CD4-positive, alpha-beta T cell treated with Interleukin-4 for 4 hours (primary cell): ENCODE data around the gene IL1RAPL1.
"Not testable (repeated sequence)": the region's sequence is repeated elsewhere in the genome, so short reads cannot be mapped to it uniquely, and the experiment has no call there.

ENCODE experiments used
- DNase-seq: peaks from one replicate; pipeline ENCODE4 v3.0.0-alpha.2; 2020

IL1RAPL1 gene

GRCh38 chrX:28638775-28639174 lies 51.5 kb downstream of the IL1RAPL1 start:
- DNase-seq: no peak

GRCh38 chrX:28639451-28639850 lies 52.2 kb downstream of the IL1RAPL1 start:
- DNase-seq: no peak

GRCh38 chrX:28649541-28649940 lies 62.3 kb downstream of the IL1RAPL1 start:
- DNase-seq: no peak

GRCh38 chrX:28651186-28651585 lies 63.9 kb downstream of the IL1RAPL1 start:
- DNase-seq: no peak

- no peak for DNase-seq
These were observed 72.0 kb downstream of the IL1RAPL1 start for GRCh38 chrX:28659269-28659668.

DNA sequence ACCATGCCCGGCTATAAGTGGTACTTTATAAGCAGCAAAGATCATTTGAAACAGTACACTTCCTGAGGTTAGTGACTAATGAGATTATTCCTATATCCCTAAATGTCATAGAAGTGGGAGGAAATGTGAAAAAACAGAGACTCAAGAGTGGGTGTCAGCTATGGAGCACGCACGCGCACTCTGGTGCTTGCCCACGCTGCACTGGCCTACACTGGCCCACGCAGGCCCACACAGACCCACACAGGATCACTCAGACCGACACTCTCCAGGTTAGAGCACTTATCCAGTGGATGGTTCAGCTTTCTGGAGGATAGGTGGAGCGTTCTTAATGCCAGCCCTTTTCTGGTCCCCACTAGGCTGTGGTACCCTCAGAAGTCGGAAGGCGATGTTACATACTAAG lies 78.5 kb downstream of the IL1RAPL1 start:
- no peak for DNase-seq

DNA sequence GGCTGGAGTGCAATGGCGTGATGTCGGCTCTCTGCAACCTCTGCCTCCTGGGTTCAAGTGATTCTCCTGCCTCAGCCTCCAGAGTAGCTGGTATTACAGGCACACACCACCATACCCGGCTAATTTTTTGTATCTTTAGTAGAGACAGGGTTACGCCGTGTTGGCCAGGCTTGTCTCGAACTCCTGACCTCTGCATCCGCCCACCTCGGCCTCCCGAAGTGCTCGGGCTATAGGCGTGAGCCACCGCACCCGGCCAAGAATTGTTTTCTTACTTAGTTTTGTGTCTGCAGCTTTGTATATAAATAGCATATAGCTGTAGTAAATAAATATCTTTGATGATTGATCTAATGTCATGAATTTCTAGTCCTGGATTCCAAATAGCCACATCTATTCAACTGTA lies 81.1 kb downstream of the IL1RAPL1 start:
- DNase-seq: no peak

DNA sequence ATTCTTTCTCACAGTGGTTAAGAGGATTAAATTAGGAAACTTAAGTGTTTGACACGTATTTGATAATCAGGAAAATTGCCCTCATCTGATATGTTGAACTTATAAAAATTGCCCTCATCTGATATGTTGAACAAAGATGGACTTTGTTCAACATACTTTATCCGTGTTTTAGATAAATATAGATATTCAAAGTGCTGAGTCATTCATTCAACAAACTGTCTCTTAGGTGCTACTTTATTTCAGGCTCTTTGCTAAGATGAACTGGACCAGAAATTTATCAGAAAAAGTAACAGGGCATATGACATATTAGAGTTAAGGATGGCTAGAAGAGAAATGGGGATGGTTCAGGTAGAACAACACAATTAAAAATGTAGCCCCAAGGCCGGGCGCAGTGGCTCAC lies 81.7 kb downstream of the IL1RAPL1 start:
- DNase-seq: no peak

DNA sequence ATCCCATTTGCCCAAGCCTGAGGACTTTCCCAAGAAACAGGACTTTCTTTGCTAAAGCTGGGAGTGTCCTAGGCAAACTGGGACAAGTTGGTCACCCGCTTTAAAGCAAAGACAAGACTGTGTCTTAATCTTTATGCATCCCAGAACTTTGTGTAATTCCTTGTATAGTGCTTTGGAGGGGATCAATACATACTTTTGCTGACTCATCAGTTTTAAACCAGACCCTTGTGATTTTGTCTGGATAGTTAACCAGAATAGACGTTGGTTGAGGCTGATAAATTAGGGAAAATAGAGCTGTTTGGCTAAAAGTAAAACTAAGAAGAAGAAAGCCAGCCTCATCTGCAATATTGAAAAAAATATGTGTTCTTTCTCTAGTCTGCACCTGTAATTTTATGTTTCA lies 82.8 kb downstream of the IL1RAPL1 start:
- no peak for DNase-seq

DNA sequence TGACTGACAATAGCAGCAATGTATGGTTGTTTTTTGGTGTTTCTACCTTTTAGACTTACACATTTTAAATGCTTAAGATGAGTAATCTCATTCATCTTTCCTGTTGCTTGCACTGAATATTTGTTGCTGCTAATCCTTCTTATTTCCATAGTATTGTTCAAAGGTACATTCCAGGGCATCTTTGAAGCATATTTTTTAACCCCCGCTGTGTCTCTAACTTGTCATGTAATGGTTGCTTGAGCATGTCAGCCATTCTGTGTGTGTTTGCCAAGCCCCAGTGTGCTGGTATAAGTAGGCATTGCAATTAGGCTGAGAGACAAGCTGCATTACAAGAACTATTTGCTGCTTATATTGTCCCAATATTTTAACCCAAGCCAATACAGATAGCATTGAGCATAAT lies 87.9 kb downstream of the IL1RAPL1 start:
- DNase-seq: no peak

DNA sequence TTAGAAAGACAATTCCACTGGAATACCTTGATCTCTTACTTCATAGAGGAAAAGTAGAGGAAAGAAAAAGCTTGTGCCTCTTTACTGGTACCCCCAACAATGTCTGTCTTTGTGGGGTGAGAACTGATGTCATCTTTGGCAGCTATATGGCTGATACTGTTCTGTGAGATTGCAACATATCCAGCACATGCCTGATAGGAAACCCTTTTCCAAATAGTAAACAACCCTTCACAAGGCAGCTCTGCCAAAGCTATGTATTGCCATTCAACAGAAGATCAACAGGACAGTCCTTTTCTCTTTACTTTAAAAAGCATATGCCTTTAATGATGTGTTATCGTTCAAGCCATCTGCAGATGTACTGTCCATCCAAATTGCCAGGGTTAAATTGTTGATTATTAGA lies 105.9 kb downstream of the IL1RAPL1 start:
- no peak for DNase-seq

- DNase-seq: no peak
These were observed 110.5 kb downstream of the IL1RAPL1 start for GRCh38 chrX:28697732-28698131.

GRCh38 chrX:28701222-28701621 lies 114.0 kb downstream of the IL1RAPL1 start:
- DNase-seq: no peak

GRCh38 chrX:28706964-28707363 lies 119.7 kb downstream of the IL1RAPL1 start:
- DNase-seq: no peak

DNA sequence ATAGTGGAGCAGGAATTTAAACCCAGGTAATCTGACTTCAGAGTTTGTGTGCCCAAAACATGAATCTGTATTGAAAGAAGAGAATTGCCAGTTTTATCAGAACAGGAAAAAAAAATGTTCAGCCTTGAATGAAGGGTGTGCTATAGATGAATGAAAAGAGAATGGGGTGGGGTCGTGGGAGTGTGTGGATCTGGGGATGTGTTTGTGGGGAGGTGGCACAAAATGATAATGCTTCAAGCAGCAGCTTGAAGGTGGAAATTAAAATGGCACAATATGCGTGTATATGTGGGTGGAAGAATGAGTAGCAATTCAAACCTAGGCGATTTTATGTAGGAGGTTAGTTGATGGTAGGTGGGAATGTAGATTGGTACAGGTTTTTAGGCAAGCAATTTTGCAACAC lies 122.2 kb downstream of the IL1RAPL1 start:
- DNase-seq: no peak

GRCh38 chrX:28717864-28718263 lies 130.6 kb downstream of the IL1RAPL1 start:
- no peak for DNase-seq

- DNase-seq: no peak
These were observed 131.2 kb downstream of the IL1RAPL1 start for GRCh38 chrX:28718450-28718849.

DNA sequence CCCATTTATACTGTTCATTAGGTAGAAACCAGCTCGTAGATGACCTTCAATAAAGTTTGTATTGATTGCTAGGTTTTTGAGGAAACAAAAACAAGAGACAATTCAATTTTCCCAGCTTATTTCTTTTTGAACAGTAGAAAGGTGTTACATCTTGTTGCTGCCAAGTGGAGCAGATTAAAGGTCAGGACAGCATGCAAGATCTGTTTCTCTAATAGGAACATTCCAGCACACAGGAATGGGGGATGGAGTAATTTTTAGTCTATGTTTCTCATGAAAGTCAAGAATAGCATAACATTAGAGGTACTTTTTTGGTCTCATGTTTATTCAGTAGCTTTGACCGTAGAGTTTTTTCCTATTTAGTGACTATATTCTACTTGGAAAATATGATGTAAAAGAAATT lies 132.4 kb downstream of the IL1RAPL1 start:
- no peak for DNase-seq

GRCh38 chrX:28752330-28752729 lies 165.1 kb downstream of the IL1RAPL1 start:
- no peak for DNase-seq

GRCh38 chrX:28756175-28756574 lies 168.9 kb downstream of the IL1RAPL1 start:
- no peak for DNase-seq

DNA sequence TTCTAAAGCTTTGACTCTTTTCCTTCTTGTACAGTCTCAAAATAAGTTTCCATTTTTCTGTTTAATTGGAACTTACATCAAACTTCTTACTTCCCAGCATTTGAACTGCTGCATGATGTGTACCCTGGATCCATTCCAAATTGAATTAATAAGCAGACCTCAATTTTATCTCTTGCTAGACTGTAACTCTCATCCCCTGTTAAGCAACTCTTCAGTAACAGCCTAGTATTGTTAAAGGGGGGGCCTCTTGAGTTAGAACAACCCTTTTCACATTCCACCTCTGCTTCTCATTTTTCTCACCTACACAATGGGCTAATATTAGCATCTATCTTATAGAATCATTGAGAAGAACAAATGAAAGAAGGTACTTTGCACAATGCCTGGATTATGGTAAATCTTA lies 169.4 kb downstream of the IL1RAPL1 start:
- DNase-seq: no peak

- DNase-seq: no peak
These were observed 170.0 kb downstream of the IL1RAPL1 start for GRCh38 chrX:28757290-28757689.

- DNase-seq: not testable (repeated sequence)
These were observed 179.3 kb downstream of the IL1RAPL1 start for GRCh38 chrX:28766561-28766960.

- no peak for DNase-seq
These were observed 186.6 kb downstream of the IL1RAPL1 start for GRCh38 chrX:28773807-28774206.

GRCh38 chrX:28787206-28787605 lies 200.0 kb downstream of the IL1RAPL1 start:
- no peak for DNase-seq

GRCh38 chrX:28800671-28801070 lies 213.4 kb downstream of the IL1RAPL1 start:
- not testable (repeated sequence) for DNase-seq
